GM10266 (cell line): ENCODE measurements around the gene KRT13.

ENCODE experiments used
- DNase-seq: peaks from one replicate; pipeline ENCODE4 v3.0.0; 2012; ENCODE audit errors: extremely low spot score
- CTCF ChIP-seq: IDR thresholded peaks from 2 replicates; pipeline ENCODE4 v1.5.1; 2012; ENCODE audit warnings: mild to moderate bottlenecking, low read depth; ENCODE audit not compliant: control insufficient read depth, insufficient read depth; ENCODE audit errors: missing control alignments

KRT13 gene

GRCh38 chr17:41474863-41475262, 30.5 kb downstream of the KRT13 start:
- TF ChIP-seq CTCF: no peak
- DNase-seq: no peak

GRCh38 chr17:41468346-41468745, 37.1 kb downstream of the KRT13 start:
- no peak for DNase-seq
- TF ChIP-seq CTCF: no peak

GRCh38 chr17:41467561-41467960, 37.9 kb downstream of the KRT13 start:
- no peak for DNase-seq
- no peak for TF ChIP-seq CTCF

GRCh38 chr17:41466988-41467387, 38.4 kb downstream of the KRT13 start, which contains the start of gene KRT32:
KRT32 (minus strand) TSS chr17:41467386; CDS start chr17:41467325, 61 bp downstream.
- no peak for TF ChIP-seq CTCF
- no peak for DNase-seq

GRCh38 chr17:41464682-41465081, 40.7 kb downstream of the KRT13 start:
- DNase-seq: no peak

GRCh38 chr17:41464173-41464572, 41.2 kb downstream of the KRT13 start:
- no peak for TF ChIP-seq CTCF
- no peak for DNase-seq

More at GRCh38 chr17:41464682-41465081, 40.7 kb downstream of the KRT13 start:
- no peak for TF ChIP-seq CTCF

- no peak for DNase-seq
- no peak for TF ChIP-seq CTCF
These were observed 41.7 kb downstream of the KRT13 start for GRCh38 chr17:41463746-41464145.
